SH-SY5Y (cell line): ENCODE results near the gene FSTL4.

Experiments used
- GATA2 ChIP-seq: IDR thresholded peaks from 2 replicates; pipeline ENCODE4 v1.6.1; 2011; ENCODE audit warnings: mild to moderate bottlenecking, low read depth, low read length
- GATA3 ChIP-seq: IDR thresholded peaks from 2 replicates; pipeline ENCODE4 v1.6.1; 2011; ENCODE audit warnings: low read depth, mild to moderate bottlenecking, low read length, moderate library complexity

GRCh38 chr5:133336121-133336968, 276.0 kb downstream of the FSTL4 start:
- TF ChIP-seq GATA2 (no peak), GATA3 (no peak)
